Measurements from ENCODE around the gene STAP2.
"Not testable (repeated sequence)": the region's sequence is repeated elsewhere in the genome, so short reads cannot be mapped to it uniquely, and the experiment has no call there.

The STAP2 gene

DNA sequence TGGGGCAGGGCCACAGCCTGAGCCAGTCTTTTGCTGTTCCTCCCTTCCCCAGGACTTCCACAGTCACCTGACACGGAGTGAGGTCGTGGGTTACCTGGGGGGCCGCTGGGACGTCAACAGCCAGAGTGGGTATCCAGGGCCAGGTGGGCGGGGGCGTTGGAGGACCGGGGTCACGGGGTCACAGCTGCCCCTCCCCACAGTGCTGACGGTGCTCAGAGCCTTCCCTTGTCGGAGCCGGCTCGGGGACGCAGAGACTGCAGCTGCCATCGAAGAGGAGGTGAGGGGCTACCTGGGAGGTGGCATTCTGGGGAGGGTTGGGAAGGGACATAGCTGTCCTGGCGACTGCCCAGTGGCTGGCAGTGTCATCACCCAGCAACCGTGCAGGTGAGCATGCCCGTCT is 16.3 kb upstream of the STAP2 start:
- DNase-seq, result peak; percentile 17

DNA sequence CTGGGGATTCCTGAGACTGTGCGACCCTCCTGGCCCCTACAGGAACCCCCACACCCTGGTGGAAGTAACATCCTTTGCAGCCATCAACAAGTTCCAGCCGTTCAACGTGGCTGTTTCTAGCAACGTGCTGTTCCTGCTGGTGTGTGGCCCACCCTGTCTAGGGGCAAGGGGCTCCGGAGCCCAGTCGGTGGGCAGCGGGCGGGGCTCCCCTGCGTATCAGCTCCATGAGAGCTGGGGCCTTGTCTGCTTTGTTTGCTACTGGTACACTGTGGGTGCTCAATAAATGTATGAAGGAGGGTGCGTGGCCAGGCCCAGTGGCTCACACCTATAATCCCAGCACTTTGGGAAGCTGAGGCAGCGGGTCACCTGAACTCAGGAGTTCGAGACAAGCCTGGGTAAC is 15.7 kb upstream of the STAP2 start:
- no peak for DNase-seq

DNA sequence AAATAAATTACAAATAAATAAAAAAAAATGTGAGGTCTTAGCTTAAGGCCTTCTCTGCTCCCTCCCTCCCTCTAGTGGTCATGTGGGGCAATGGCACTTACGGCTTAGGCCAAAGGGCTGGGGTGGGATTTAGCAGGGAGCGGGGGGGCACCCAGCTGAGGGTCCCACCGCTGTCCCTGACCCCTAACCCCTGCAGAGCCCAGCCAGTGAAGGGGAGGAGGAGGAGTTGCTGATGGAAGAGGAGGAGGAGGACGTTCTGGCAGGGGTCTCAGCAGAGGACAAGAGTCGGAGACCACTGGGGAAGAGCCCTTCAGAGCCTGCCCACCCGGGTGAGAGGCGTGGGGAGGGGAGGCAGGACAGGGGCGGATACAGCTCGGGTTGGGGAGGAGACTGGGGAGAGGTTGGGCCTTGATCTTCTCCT is 14.1 kb upstream of the STAP2 start:
- peak; percentile 64 for DNase-seq

DNA sequence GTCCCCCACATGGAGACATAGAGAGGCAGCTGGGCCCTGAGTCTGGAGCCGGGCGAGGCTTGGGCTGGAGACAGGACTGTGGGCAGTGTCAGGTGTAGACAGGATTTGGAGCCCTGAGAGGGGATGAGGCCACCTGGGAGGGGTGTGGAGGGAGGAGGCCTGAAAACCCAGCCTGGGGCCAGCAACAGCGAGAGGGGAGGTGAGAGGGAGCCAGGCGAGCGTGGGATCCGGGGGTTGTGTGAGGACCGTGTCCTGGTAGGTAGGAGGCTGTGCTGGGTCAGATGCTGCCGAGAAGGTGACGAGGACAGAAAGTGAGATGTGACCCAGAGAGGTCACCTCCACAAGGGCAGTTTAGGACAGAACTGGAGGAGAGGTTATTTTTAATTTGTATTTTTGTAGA is 12.1 kb upstream of the STAP2 start:
- DNase-seq, result no peak

DNA sequence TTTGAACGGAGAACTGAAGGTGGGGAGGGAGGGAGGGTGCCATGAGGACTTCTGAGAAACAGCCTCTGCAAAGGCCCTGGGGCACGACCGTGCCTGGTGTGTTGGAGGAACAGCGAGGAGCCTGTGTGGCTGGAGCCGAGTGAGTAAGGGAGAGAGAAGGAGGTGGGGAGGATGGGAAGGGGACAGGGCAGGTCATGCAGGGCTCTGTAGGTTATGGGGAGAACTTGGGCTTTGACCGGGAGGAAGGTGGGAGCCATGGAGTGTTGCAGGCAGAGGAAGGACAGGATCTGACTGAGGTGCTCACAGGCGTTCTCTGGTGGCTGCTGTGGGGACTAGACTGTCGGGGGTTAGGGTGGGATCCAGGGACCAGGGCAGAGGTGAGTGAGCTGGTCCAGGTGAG is 11.5 kb upstream of the STAP2 start:
- DNase-seq, result peak; percentile 12

DNA sequence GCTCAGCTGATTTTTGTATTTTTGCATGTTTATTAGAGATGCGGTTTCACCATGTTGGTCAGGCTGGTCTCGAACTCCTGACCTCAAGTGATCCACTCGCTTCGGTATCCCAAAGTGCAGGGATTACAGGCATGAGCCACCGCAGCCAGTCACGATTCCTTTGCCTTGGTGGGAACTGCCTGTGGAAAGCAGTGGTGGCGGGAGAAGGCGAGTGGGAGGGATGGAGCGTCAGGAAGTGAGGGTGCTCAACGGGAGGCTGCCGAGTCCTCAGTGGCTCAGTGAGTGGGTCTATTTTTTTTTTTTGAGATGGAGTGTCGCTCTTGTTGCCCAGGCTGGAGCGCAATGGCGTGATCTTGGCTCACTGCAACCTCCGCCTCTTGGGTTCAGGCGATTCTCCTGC is 10.6 kb upstream of the STAP2 start:
- not testable (repeated sequence) for DNase-seq

DNA sequence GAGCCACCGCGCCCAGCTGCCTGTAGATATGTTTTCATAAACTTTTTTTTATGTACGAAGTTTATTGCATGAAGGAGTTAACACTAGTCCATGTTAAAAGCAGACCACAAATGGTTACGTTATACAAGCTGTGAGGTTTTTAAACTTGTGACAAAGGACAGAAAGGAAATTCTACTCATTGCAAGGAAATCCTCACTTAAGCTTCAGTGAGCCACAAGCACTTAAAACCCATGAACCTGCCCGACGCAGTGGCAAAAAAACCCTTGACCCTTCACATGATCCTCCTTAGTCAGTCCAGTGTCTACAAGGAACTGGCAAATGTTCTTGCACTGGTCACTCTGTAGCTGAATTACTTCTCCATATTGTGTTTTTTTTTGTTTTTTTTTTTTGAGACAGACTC is 8.9 kb upstream of the STAP2 start:
- DNase-seq, result no peak

DNA sequence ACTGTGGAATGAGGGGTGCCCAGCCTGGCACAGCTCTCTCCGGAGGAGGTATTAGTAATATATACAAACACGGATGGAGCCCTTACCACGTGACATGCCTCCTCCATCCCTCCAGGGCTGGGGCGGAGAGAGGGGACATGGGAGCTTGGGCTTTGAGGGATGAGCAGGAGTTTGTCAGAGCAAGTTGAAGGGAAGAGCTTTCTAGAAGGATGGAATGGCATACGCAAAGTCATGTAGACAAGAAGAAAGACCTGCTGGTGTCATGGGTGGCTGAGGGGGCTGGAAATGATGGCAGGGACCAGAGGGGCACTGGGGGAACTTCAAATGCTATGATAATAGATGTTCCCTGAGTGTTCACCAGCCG is 7.4 kb upstream of the STAP2 start:
- DNase-seq, result no peak

DNA sequence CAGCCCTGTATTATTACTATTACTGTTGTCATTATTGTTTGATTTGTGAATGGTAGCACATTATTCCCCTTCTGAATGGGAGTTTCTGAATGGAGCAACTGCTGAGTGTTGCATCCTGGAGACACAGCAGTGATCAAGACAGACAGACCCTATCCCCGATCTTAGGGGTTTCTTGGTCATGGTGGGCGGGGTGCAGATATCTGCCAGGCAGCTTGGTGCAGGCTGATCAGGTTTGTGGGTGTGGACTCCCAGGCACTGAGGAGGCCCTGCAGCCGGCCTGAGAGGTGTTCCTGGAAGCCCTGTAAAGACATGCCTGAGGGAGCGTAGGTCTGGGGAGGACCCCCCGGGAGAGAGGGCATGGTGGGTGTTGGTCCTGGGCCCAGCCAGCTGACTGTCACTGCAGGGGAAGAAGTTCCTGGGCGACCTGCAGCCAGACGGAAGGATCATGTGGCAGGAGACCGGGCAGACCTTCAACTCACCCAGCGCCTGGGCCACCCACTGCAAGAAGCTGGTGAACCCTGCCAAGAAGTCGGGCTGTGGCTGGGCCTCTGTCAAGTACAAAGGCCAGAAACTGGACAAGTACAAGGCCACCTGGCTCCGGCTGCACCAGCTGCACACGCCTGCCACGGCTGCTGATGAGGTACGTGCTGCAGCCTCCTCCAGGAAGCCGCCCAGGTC is 6.9 kb upstream of the STAP2 start:
- DNase-seq, result peak; percentile 23

DNA sequence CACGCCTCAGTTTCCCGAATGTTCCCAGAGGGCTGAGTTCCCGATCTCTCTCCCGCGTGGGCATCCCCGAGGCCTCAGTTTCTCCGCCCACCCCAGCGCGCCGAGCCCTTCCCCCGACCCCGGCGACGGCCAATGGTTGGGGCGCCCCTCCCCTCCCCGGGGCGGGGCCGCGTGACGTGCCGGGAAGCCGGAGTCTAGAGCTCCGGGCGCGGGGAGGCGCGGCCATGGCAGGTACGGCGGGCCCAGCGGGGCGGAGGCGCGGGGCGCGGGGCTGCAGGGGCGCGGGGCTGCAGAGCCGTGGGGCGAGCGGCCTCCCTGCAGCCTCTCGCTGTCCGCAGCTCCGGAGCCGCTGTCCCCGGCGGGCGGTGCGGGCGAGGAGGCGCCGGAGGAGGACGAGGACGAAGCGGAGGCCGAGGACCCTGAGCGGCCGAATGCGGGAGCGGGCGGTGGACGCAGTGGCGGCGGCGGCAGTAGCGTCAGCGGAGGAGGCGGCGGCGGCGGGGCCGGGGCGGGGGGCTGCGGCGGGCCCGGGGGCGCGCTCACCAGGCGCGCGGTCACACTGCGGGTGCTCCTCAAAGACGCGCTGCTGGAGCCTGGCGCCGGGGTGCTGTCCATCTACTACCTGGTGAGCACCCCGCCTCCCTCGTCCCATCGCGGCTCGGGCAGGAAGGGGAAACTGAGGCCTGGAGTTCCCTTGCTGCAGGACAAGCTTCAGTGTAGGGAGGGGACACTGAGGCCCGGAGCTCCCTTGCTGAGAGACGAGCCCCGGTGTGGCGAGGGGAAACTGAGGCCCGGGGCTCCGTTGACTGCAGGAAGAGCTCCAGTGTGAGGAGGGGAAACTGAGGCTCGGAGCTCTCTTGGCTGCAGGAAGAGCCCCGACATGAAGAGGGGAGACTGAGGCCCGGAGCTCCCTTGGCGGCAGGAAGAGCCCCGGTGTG is 5.0 kb upstream of the STAP2 start, which contains the start of gene MPND:
Gene MPND (plus strand): TSS at position 193 of the 938 bp plus-strand sequence. CDS start 32 bp downstream, at position 225.
- peak; percentile 94 for DNase-seq

DNA sequence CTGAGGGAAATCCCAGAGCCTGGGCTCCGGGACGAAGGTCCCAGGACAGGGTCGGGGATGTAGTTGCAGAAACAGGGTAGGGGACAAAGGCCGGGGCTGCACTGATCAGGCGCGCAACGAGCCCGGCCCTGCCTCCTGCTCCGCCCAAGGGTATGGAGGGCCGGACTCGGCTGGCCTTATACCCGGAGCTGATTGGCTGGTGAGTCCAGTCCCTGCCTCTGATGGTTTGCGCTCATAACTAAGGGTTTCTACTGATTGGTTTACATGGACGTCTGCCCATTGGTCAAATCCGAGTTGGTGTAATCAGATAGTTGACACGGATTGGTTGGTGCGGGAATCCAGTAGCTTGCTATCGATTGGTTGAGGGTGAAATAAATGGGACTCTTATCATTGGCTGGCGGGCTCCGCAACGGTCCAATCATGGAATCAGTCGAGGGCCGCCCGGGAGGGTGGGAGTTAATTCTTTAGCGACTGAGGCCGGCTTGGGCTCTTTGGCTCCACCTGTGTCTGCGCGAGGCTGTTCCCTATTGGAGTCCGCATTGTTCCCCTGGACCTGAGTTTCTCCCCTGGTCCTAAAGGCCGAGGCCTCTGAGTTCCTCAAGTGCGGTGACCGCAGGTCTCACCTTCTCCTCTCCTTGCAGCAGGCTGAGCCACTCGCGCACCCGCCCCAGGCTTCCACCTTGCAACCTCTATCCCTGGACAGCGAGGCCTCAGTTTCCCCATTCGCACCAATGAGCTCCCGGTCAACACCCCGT is 4.2 kb upstream of the STAP2 start:
- peak; percentile 99 for DNase-seq

DNA sequence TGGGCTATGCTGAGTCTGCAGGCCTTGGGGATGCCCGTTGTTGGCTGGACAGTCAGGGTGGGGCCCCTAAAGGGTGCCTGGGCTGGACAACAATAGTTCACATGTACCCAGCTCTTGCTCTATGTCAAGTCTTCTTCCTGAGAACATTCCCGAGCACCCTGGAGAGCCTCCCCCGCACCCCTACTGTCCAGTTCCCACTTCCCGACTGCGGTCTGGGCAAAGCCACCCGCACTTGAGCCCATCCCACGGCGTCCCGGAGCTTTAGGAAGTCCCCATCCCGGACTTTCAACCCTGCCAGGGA is 3.6 kb upstream of the STAP2 start:
- DNase-seq, result no peak

DNA sequence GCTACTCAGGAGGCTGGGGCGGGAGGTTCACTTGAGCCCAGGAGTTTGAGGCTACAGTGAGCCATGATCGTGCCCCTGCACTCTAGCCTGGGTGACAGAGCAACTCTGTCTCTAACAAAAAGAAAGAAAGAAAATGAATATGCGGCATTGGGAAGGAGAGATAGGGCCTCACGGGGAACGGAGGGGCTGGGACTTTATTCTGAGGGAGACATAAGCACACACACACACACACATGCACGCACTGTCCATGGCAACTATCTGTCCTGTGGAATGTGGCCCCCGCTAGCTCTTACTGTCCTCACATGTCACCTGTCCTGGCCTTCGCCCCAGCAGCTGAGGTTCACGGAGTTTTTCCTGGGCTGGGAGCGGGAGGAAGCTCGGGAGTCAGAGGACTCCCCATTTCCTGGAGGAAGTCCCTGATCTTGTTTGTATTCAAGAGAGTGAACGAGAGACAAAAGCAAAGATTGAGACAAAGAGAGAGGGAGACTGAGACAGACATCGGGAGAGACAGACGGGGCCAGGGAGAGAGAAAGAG is 654 bp downstream of the STAP2 start:
- peak; percentile 37 for DNase-seq

DNA sequence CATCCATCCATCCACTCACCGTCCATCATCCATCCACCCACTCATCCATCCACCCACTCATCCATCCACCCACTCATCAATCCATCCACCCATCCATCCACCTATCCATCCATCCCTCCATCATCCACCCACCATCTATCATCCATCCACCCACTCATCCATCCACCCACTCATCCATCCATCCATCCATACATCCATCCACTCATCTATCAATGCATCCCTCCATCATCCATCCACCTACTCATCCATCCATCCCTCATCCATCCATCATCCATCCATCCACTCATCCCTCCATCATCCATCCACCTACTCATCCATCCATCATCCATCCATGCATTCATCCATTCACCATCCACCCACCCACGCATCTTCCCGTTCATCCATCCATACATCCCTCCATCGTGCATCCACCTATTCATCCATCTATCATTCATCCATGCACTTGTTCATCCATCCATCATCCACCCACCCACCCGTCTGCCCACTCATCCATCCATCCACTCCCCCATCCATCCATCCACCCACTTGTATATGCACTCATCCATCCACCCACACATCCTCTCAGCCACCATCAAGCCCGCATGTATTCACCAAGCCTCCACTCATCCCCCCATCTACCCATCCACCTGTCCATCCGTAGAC is 3.6 kb downstream of the STAP2 start:
- DNase-seq, result no peak

DNA sequence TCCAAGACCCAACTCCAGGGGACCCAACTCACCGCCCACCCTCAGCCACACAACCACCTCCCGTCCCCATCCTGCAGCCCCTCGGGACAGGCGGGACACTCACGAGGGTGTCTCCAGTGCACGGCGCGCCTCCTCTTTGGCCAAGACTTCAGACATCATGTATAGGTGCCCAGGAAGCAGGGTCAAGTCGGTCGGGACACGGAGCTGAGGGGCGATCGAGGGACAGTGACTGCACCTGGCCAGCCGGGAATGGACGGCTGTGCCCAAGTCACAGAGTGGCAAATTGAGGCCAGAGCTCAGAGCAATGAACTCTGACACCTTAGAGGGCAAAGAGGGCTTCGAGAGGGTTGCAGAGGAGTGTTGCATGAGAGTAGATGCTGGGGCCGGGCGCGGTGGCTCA is 8.8 kb downstream of the STAP2 start:
- DNase-seq, result no peak

DNA sequence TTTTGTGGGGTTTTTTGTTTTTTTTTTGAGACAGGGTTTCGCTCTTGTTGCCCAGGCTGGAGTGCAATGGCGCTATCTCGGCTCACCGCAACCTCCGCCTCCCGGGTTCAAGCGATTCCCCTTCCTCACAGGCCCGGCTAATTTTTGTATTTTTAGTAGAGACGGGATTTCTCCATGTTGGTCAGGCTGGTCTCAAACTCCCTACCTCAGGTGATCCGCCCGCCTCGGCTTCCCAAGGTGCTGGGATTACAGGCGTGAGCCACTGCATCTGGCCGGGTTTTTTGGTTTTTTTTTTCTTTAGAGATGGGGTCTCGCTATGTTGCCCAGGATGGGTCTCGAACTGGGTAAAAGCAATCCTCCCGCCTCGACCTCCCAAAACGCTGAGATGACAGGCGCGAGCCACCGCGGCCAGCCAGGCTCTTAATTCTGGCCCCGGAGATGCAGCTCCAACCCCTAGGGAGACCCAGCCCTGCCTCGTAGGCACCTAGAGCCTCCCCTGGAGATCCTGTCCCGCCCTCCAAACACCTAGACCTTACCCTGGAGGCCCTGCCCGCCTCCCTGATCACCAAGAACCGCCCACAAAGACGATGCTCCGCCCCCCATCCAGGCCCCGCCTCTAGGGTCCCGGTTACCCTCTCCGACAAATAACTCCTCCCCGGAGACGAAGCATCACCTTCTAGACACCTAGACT is 9.5 kb downstream of the STAP2 start:
- peak; percentile 46 for DNase-seq

DNA sequence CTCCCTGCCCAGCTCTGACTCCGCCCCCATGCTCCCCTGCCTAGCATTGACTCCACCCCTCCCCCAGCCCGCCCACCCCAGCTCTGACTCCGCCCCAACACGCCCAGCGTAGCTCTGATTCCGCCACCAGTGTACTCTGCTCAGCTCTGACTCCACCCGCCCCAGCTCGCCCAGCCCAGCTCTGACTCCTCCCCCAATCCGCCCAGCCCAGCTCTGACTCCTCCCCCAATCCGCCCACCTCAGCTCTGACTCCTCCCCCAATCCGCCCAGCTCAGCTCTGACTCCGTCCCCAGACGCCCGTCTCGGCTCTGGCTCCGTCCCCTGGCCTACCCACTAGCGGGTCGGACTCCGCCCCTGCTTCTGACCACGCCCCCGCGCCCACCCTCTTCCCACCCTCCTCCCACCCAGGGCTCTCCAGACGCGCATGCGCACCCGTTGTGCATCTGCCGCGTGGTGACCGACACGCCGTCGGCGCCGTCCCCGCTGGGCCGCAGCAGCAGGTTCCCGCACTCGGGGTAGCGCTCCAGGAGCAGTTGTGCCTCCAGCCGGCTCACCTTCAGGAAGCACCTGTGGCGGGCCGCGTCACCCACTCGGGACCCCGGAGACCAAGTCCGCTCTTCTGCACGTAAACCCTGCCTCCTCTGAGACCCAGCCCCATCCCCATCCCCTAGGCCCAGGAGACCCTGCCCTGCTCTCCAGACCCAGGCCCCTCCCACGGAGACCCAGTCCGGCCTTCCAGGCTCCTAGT is 10.2 kb downstream of the STAP2 start:
- DNase-seq, result peak; percentile 98

DNA sequence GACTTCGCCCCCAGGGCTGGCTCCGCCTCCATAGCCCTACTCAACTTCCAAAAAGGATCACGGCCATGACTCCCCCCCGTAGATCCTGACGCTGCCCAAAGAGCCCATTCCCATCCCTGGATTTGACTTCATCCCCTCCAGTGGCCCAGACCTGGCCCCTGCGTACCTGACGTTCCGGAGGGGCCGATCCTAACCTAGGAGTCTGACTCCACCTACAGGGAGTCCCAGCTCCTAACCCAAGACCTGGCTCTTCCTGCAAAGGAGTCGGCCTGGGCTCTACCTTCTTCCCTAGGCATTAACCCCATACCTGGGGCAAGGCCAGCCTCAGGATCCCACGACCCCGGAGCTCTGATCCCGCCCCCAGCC is 10.8 kb downstream of the STAP2 start:
- DNase-seq, result no peak

DNA sequence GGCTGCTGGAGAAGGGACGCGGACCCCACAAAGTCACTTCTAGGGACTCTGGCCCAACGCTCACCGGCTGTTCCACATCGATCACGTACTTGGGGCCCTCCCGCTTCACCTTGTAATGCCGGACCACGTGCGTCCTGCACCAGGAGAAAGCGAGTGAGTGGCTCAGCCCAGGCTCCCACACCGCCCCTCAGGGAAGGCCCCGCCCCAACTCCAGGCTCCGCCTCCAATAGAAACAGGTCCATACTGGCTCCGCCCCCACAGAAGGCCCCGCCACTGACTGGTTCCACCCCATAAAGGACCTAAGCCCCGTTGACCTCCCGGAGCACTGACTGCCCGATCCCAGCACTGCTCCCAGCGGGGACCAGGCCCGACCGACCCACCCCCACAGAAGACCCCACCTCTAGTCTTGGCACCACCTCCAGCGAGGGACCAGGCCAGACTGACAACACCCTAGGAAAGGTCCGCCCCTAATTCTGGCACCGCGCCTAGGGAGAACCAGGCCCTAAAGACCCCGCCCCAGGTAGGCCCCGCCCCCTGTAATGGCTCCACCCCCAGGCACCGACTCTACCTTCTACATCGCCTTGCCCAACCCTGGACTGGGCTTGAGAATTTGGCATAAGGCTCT is 11.3 kb downstream of the STAP2 start:
- DNase-seq, result peak; percentile 77

DNA sequence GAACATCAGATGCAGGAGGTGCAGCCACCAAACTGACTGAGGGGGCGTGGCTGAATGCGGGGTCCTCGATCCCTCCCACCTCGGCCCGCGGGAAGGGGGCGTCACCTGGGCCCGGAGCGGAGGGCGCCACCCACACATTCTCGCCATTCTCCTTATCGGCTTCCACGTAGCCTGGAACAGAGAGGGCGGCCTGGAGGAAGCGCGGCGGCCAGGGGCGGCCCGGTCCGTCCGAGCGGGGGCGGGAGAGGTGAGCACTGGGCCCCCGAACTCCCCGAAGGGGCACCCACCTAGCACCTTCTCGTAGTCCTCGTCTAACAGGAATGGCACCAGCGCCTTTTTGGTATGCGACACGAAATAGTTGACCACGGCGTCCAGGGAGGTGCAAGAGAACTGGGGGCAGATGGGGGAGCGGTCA is 11.8 kb downstream of the STAP2 start:
- no peak for DNase-seq

DNA sequence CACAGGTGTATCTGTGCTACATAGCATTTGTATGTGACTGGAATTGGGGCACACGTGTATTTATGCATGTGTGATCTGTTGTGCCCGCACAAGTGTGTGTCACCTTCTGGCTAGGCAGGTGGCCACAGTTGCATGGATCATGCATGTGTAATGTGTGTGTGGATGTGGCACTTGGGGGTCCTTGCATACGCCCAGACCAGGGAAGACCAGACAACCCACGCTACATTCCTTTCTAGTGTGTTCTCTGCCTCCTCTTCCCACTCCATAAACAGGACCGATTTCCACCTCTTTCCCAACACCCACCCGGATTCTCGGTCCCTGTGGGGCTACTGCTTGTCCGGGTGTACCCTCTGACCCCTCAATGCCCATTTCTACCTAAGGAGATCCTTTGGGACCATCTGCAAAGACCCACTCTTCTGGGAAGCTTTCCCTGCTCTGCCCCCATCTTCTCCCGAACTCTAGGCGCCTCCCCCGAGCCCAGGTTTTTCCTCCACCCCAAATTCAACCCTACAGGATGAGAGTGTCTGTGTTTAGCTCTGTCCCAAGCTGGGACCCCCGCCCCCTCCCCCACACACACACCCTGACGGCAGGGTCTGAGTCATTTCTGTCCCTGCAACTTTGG is 12.3 kb downstream of the STAP2 start:
- DNase-seq, result no peak

All from femur (tissue), 1 donor.